ENCODE results near the gene PWWP2B. TPM values are rescaled to one million over a fixed set of nuclear protein-coding genes. Genes with fewer than 3 reads are reported as not detected.
A peak's percentile ranks its signal among the peaks of the same experiment; 100 is the strongest.
"Not testable (repeated sequence)": the region's sequence is repeated elsewhere in the genome, so short reads cannot be mapped to it uniquely, and the experiment has no call there.

The PWWP2B gene
- total RNA-seq, 2 experiments from 2014 or later = 6.9 to 12.8 TPM

DNA sequence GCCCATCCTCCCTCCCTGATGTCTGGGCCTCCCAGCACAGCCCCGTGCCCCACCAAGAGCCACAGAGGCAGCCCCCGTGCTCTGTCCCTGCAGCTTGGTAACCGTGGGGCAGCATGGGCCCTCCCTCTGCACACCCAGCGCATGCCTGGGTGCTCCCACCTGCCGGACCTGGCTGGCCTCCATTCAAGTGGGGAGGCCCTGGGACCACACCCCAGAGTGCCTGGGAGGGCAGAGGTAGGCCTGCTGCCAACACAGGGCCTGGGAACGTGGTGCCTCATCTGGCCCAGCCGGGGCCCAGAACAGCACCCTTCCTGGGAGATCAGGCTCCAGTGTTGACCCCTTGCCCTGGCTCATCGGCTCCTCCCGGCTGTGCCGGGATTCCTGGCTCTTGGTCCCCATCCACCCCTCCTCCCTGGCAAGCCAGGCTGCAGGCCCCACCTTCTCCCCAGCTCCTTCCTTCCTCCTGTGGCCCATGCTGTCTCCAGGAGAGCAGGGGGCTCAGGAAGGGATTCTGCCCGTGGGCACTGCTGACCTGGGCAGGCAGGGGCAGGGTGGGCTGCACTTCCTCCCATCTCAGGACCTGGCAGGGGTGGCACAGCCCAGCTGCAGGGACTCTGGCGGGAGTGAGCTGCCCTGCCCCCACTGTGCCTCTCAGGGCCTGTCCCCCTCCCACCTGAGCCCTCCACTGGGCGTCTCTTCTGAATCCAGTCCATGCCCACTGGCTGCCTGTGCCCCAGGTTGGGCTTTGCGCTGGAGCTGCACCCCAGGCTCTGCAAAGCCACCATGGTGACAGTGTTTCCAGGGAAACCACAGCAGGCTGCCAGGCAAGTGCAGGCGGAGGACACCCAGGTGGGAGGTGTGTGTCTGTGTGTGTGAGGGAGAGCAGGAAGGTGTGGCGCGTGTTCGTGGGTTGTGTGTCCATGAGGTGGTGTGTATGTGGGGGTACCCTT lies 32.6 kb downstream of the PWWP2B start:
- Mint-ChIP-seq H3K27ac (no peak overlapping the region), H3K9me3 (ENCODE audit: low read depth) (no peaks in the 10 kb centered on the region), H3K4me1 (peaks cover 5% of the 10 kb centered on the region), H3K36me3 (no peaks in the 10 kb centered on the region), H3K27me3 (no peaks in the 10 kb centered on the region), H3K4me3 (no peak overlapping the region)
- ATAC-seq = no peak
- DNase-seq = no peak
- CTCF ChIA-PET = no interaction called here

DNA sequence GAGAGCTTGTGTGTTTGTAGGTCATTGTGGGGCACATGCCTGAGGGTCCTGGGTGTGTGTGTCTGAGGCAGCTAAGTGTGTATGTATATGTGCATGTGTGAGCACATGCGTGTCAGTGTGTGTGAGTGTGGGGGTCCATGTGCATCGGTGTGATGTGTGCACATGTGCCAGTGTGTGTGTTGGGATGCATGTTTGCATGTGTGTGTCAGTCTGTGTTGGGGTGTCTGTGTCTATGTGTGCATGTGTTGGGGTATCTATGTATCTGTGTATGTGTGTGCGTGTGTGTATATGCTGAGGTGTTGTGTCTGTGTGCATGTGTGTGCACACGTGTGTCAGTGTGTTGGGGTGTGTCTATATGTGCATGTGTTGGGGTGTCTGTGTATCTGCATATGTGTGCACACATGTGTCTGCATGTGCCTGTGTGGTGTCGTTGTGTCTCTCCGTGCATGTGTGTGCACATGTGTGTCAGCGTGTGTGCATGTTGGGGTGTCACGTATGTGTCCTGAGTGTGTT lies 33.3 kb downstream of the PWWP2B start:
- Mint-ChIP-seq H3K4me3 (no peak overlapping the region), H3K9me3 (ENCODE audit: low read depth) (no peaks in the 10 kb centered on the region), H3K36me3 (no peaks in the 10 kb centered on the region), H3K27ac (no peak overlapping the region), H3K4me1 (peaks cover 5% of the 10 kb centered on the region), H3K27me3 (no peaks in the 10 kb centered on the region)
- DNase-seq (no peak), ATAC-seq (no peak)
- CTCF ChIA-PET = no interaction called here

DNA sequence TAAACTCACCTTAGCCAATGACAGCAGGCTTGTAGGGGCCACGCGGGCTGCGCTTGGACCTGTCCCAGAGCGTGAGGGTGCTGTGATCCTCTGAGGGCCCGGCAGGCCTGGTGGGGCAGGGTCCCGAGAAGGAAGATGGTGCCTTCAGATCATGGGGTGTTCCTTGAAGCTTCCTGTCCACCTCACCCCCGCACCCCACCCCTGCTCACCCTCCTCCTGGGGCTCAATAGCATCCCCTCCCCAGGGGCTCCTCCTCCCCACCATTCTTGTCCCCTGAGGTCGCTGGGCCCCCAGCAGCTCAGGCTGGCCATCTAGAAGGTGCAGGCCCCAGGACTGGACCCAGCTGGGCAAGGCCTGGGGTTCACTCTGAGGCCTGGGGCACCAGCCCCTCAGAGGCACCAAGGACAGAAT lies 33.9 kb downstream of the PWWP2B start:
- CTCF ChIA-PET = interaction anchor here (1.1 kb wide), 1 partner anchor 16 kb away, joined by 4 read pairs; no protein-coding TSS in a partner anchor
- Mint-ChIP-seq H3K36me3 (no peaks in the 10 kb centered on the region), H3K4me1 (peaks cover 5% of the 10 kb centered on the region)

DNA sequence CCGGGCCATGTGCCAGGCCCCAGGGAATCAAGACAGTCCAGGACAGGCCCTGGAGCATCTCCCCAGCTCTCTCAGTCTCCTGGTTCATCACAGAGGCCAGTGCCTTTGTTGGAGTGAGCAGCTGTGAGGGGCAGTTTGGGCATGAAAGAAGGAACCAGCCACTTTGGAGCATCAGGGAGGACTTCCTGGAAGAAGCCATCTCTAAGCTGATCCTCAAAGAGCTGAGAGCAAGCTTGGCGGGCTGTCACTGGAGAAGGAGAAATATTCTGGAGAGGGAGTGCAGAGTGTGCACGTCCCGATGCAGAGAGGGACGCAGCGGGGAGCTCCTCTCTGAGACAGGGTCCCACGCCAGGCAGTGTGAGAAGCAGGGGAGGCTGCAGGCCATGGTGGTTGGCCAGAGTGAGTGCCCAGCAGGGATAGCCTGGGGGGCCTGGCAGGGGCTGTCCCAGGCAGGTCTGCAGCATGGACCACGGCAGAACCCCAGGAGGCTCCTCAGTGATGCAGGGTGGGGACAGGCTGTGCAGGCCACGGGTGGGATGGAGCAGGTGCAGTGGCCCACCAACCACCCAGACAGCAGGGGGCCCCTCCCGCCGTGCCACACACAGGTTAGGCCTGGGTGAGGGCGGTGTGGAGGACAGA lies 34.7 kb downstream of the PWWP2B start:
- no peak overlapping the region for H3K4me3 Mint-ChIP-seq
- H3K27ac Mint-ChIP-seq = no peak overlapping the region
- CTCF ChIA-PET = interaction anchor here (1.1 kb wide), 1 partner anchor 15 kb away, joined by 4 read pairs; no protein-coding TSS in a partner anchor

More for the DNA sequence above, 33.9 kb downstream of the PWWP2B start:
- DNase-seq (no peak), ATAC-seq (no peak)
- Mint-ChIP-seq H3K9me3 (ENCODE audit: low read depth) (no peaks in the 10 kb centered on the region), H3K27ac (no peak overlapping the region), H3K4me3 (no peak overlapping the region), H3K27me3 (no peaks in the 10 kb centered on the region)

DNA sequence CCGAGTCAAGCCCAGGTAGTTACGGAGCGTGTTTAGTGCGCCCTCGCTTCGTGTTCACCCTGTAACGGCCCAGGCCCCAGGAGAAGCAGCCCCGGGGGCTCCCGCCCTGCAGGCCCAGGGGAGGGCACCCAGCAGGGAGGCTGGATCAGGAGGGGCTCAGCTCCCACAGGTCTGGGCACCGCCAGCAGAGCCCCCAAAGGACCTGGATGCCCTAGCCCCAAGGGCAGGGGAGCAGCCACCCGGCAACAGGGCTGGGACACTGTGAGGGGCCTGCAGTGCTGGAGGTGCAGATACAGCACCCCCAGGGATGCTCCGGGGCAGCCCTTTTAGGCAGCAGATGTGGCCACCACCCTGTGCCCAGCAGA lies 35.2 kb downstream of the PWWP2B start:
- Mint-ChIP-seq H3K27ac (no peak overlapping the region), H3K4me1 (peaks cover 5% of the 10 kb centered on the region), H3K4me3 (no peak overlapping the region), H3K9me3 (ENCODE audit: low read depth) (no peaks in the 10 kb centered on the region), H3K36me3 (no peaks in the 10 kb centered on the region), H3K27me3 (no peaks in the 10 kb centered on the region)
- DNase-seq = no peak
- ATAC-seq = no peak
- CTCF ChIA-PET = no interaction called here

More for the DNA sequence above, 34.7 kb downstream of the PWWP2B start:
- no peak for ATAC-seq
- Mint-ChIP-seq H3K27me3 (no peaks in the 10 kb centered on the region), H3K4me1 (peaks cover 5% of the 10 kb centered on the region), H3K9me3 (ENCODE audit: low read depth) (no peaks in the 10 kb centered on the region), H3K36me3 (no peaks in the 10 kb centered on the region)
- DNase-seq = no peak

DNA sequence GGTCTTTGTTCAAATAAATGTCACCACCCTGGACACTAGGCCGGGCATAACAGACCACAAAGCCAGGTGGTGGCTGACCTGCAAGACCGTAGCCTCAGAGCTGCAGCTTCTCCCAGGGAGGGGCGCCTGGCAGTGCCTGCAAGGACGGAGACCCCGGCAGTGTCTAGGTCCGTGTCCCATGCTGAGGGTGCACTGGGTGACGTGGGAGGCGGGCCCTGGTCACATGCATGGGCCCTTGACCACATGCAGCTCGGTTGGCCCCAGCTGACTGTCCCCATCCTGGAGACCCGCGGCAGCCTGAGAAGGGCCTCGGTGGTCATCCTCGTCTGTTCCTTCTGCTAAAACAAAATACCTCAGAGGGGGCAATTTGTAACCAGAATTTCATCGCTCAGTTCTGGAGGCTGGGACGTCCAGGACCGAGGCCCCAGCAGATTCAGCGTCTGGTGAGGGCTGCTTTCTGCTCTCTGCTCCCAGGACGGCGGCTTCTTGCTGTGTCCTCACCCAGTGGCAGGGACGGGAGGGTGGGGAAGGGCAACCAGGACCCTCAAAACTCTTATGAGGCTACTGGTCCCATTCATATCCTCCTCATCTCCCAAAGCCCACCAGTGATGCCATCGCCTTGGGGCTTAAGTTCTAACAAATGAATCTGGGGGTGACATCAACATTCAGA lies 36.8 kb downstream of the PWWP2B start:
- H3K4me1 Mint-ChIP-seq = peaks cover 5% of the 10 kb centered on the region
- no peaks in the 10 kb centered on the region for H3K36me3 Mint-ChIP-seq
- ATAC-seq = no peak
- H3K27ac Mint-ChIP-seq = peak overlapping the region; percentile 24
- CTCF ChIA-PET = interaction anchor here (1.1 to 1.8 kb wide), 3 partner anchors 10 to 14 kb away, joined by 3 to 6 read pairs (median 3); no protein-coding TSS in a partner anchor
- no peak overlapping the region for H3K4me3 Mint-ChIP-seq
- no peaks in the 10 kb centered on the region for H3K9me3 Mint-ChIP-seq (ENCODE audit: low read depth)
- no peaks in the 10 kb centered on the region for H3K27me3 Mint-ChIP-seq
- DNase-seq = no peak

DNA sequence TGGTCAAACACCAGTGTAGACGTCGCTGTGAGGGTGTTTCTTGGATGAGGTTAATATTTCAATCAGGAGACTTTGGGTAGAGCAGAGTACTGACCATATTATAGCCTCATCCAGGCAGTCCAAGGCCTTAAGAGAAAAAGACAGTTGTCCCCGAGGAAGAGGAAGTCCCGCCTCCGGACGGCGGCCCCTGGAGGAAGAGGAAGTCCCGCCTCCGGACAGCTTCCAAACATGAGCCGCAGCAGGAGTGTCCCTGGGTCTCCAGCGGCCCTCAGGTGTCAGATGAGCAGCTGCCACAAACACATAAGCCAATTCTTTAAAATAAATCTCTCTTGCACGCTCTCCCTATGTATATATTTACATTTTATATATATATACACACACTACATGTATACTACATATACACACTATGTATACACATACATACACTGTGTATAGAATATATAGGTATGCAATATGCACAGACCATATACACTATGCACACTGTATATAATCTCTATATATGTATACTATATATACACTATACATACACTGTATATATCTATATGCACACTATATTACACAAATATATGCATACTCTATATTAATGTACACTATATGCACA lies 37.5 kb downstream of the PWWP2B start:
- DNase-seq (peak; percentile 70), ATAC-seq (peak; percentile 69)
- CTCF ChIA-PET = interaction anchor here (1.1 to 1.8 kb wide), 3 partner anchors 9 to 13 kb away, joined by 3 to 6 read pairs (median 3); no protein-coding TSS in a partner anchor
- no peaks in the 10 kb centered on the region for H3K9me3 Mint-ChIP-seq (ENCODE audit: low read depth)
- H3K4me3 Mint-ChIP-seq = no peak overlapping the region
- no peaks in the 10 kb centered on the region for H3K27me3 Mint-ChIP-seq
- H3K4me1 Mint-ChIP-seq = peaks cover 5% of the 10 kb centered on the region
- H3K36me3 Mint-ChIP-seq = no peaks in the 10 kb centered on the region
- peak overlapping the region; percentile 24 for H3K27ac Mint-ChIP-seq

DNA sequence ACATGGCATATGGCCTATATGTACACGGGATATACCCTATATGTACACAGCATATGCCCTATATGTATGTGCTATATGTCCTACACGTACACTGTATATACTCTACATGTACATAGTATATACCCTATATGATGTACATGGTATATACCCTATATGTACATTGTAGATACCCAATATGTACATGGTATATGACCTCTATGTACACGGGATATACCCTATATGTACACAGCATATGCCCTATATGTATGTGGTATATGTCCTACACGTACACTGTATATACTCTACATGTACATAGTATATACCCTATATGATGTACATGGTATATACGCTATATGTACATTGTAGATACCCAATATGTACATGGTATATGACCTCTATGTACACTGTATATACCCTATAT lies 38.3 kb downstream of the PWWP2B start:
- H3K27ac Mint-ChIP-seq; ATAC-seq; H3K9me3 Mint-ChIP-seq (ENCODE audit: low read depth); H3K36me3 Mint-ChIP-seq; DNase-seq; H3K27me3 Mint-ChIP-seq; H3K4me1 Mint-ChIP-seq; CTCF ChIA-PET; H3K4me3 Mint-ChIP-seq: not testable (repeated sequence)

DNA sequence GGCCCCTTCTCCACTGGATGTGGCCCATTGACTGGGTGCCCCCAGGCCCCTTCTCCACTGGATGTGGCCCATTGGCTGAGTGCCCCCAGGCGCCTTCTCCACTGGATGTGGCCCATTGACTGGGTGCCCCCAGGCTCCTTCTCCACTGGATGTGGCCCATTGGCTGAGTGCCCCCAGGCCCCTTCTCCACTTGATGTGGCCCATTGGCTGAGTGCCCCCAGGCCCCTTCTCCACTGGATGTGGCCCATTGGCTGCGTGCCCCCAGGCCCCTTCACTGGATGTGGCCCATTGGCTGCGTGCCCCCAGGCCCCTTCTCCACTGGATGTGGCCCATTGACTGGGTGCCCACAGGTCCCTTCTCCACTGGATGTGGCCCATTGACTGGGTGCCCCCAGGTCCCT lies 39.1 kb downstream of the PWWP2B start:
- not testable (repeated sequence) for H3K4me3 Mint-ChIP-seq; ATAC-seq; H3K36me3 Mint-ChIP-seq; H3K9me3 Mint-ChIP-seq (ENCODE audit: low read depth); H3K4me1 Mint-ChIP-seq; DNase-seq; H3K27me3 Mint-ChIP-seq; H3K27ac Mint-ChIP-seq
- CTCF ChIA-PET = interaction anchor here (0.7 kb wide), 1 partner anchor 16 kb away, joined by 4 read pairs; no protein-coding TSS in a partner anchor

DNA sequence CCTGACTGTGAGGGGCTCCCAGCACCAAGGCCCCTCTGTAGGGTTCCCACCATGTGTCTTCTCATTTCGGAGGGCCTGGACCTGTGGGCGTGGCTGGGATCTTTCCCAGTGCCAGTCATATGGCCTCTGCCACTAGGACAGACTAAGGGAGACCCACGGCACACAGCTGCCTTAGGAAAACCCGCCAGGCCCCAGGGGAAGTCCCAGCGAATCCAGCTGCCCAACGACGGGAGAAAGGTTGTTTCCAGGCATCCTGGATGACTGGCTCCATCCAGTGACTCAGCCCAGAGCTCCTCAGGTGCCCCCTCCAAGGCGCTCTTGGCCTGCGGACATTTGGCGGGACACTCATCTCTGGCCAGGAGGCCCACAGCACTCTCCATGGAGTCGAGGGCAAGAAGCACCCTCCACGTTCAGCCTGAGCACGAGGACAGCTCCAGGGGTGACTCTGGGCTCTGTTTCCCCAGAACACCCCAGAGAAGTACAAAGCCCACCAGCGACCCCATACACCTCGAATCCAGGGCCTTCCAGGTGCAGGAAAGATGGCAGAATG lies 39.9 kb downstream of the PWWP2B start:
- Mint-ChIP-seq H3K27ac (no peak overlapping the region), H3K4me1 (peaks cover 6% of the 10 kb centered on the region), H3K27me3 (no peaks in the 10 kb centered on the region), H3K36me3 (no peaks in the 10 kb centered on the region), H3K9me3 (ENCODE audit: low read depth) (peaks cover 2% of the 10 kb centered on the region), H3K4me3 (no peak overlapping the region)
- CTCF ChIA-PET = interaction anchor here (0.7 kb wide), 1 partner anchor 17 kb away, joined by 4 read pairs; no protein-coding TSS in a partner anchor
- ATAC-seq (no peak), DNase-seq (no peak)

DNA sequence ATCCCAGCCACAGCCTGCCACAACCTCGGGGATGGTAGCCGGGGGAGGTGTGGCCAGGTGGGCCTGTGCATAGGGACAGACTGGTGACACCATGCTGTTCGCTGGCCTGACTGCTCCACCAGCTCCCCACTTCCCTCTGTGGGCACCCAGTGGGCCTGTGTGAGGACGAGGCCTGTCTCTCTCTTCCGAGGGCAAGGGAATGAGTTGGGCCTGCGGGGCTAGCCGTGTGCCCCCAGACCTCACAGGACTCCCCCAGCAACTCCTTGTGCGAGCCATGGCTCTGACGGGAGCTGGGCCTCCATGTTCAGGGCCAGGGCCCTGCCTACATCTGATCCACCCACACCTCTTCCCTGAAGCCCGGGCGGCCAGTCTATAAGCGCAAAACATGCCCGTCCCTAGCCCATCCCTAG lies 40.5 kb downstream of the PWWP2B start:
- Mint-ChIP-seq H3K4me3 (no peak overlapping the region), H3K9me3 (ENCODE audit: low read depth) (peaks cover 4% of the 10 kb centered on the region), H3K27ac (no peak overlapping the region), H3K27me3 (no peaks in the 10 kb centered on the region), H3K4me1 (peaks cover 8% of the 10 kb centered on the region), H3K36me3 (no peaks in the 10 kb centered on the region)
- CTCF ChIA-PET = no interaction called here
- DNase-seq (no peak), ATAC-seq (no peak)

DNA sequence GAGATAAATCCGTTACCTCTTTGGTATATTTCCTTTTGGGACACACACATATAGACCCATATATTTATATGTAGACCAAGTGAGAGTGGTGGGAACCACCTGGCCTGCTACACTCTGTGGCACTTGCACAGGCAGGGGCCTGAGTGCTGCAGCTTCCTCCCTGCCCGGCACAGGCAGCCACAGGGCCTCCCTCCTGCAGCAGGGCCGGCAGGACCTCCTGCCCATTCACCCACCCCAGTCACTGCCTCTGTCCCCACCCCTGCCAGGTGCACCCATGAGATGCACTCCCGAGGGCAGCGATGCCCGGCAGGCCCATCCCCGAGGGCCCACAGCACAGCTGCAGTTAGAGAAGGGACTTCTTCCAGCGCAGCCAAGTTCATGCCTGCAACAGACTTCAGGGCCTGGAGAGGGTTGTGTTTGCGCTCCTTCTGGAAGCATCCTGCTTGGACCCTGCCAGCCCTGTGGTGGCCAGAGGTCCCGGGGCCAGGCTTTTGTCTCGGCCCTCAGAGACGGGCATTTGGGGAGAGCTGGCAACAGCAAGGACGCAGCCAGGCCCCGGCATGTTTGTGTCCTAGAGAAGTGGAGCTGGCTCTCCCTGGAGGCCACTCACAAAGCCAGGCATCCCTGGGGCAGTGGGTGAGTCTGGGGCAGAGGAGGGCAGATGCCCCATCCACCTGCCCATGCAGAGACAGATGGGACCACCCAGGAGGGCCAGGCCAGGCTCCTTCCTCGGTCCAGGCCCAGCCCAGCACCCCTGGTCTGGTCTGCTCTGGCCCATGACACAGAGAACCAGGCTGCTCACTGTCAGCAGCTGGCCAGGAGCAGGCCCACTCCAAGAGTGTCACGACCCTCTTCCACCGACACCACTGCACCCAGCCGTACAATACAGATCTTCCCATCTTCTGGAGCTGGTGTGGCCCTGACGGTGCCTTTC lies 41.4 kb downstream of the PWWP2B start:
- Mint-ChIP-seq H3K9me3 (ENCODE audit: low read depth) (peaks cover 4% of the 10 kb centered on the region), H3K27ac (peak overlapping the region; percentile 6), H3K4me3 (no peak overlapping the region), H3K27me3 (no peaks in the 10 kb centered on the region), H3K4me1 (peaks cover 8% of the 10 kb centered on the region), H3K36me3 (no peaks in the 10 kb centered on the region)
- ATAC-seq = no peak
- no peak for DNase-seq
- CTCF ChIA-PET = no interaction called here

All from activated CD8-positive, alpha-beta memory T cell treated with anti-CD3 and anti-CD28 coated beads, Interleukin-2, amount 10 ng/mL, durations not matched to agents 7 days and 5 days (primary cell).